ENCODE measurements around the gene PARVB. TPM values are rescaled to one million over a fixed set of nuclear protein-coding genes. Genes with fewer than 3 reads are reported as not detected.

The PARVB gene
- total and polyA plus RNA-seq, 12 donors: 46.7 to 201 (median 91.2) TPM

DNA sequence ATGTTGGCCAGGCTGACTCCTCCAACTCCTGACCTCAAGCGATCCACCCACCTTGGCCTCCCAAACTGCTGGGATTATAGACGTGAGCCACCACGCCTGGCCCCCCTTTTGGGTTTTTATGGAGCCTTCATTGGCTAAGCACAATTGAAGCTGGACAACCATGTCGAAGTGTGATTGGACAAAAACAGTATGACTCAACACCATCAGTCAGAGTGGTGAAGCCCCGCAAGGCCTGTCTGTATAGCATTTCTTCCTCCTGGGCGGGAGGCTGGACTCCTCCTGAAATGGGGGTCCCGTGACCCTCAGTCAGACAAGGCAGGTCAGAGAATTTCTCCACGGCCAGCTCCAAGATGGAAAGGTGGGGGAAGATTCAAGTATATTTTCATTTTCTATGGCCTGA is 3.1 kb upstream of the PARVB start:
- Histone ChIP-seq H3K36me3 (no peaks in the 10 kb centered on the region), H3K27me3 (no peaks in the 10 kb centered on the region), H3K4me3 (no peak overlapping the region), H3K4me1 (peaks cover 8 to 46% (median 36%) of the 10 kb centered on the region in 9 donors), H3K9me3 (no peaks in the 10 kb centered on the region), H3K27ac (peak overlapping the region in 1 of 10 donors; percentile 64)
- TF ChIP-seq CTCF (IDR thresholded peaks at IDR 0.05): no peak
- intact Hi-C loops (cut with DNase I): loop anchor here in 2 of 10 donors (5.0 to 10.0 kb wide), 2 partner anchors 61 to 64 kb away; no protein-coding TSS in a partner anchor
- DNase-seq (no peak), ATAC-seq (no peak)
- WGBS, 2 donors: 96 to 97% methylated on average over 8 of the region's 8 CpGs

- intact Hi-C loops (cut with DNase I): loop anchor here in 2 of 10 donors (5.0 to 10.0 kb wide), 2 partner anchors 59 to 61 kb away; no protein-coding TSS in a partner anchor
- H3K4me3 ChIP-seq: peak overlapping the region; percentile 44 to 89 (median 68)
- H3K4me1 ChIP-seq: peaks cover 13 to 70% (median 62%) of the 10 kb centered on the region in 9 donors
- ATAC-seq: peak; percentile 34 to 65 (median 44)
- no peaks in the 10 kb centered on the region for H3K36me3 ChIP-seq
- WGBS, 2 donors: 10 to 14% methylated on average over 41 to 54 of the region's 54 CpGs
- H3K27ac ChIP-seq: peak overlapping the region; percentile 93 to 98 (median 95)
- peak in 1 of 2 donors; percentile 76 for DNase-seq
- H3K9me3 ChIP-seq: no peaks in the 10 kb centered on the region
- no peaks in the 10 kb centered on the region for H3K27me3 ChIP-seq
- no peak for TF ChIP-seq CTCF (IDR thresholded peaks at IDR 0.05)
Observed at GRCh38 chr22:44023404-44024287, 456 bp upstream of the PARVB start.

DNA sequence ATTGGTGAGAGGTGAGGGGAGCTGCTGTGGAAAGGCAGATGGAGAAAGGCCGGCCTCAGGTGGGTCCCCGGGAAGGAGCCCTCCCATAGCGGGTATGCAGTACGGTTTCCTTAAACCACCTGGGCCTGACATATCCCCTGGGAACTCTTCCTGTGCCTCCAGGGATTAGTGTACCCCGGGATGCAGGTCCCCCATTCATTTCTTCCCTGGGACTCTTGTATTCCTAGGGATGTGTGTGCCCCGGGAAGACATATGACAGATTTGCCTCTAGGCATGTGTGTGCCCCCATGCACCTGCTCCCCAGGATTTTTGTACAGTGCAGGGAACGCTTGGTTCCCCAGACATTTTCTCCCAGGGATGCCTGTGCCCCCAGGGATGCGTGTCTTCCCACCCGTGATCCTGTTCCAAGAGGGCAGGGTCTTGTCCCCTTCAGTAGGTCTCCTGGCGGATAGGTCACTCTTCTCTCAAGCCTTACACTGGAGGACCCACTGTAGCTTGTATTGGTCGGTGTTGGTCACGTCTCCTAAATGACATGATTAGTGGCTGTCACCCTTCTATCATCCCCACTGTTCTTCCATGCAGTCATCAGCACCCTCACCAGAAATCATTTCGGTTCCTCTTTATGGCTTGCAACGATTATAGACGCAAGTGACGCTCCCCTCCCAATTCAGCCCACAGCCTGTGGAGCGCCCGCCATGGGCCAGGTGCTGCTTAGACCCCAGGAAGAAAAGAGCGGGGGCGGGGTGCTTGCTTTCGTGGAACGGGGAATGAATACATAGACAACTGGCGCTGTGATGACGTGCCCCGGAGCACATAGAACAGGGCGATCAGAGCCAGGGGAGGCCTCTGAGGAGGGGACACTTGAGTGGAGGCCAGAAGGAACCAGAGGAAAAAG is 1.3 kb downstream of the PARVB start:
- peak in 6 of 8 donors; percentile 3 to 61 (median 20) for ATAC-seq
- intact Hi-C loops (cut with DNase I): loop anchor here in 3 of 10 donors (2.0 to 10.0 kb wide), 4 partner anchors 42 to 59 kb away; no protein-coding TSS in a partner anchor
- Histone ChIP-seq H3K4me3 (peak overlapping the region; percentile 43 to 89 (median 68)), H3K27me3 (no peaks in the 10 kb centered on the region), H3K27ac (peak overlapping the region; percentile 93 to 98 (median 95)), H3K4me1 (peaks cover 15 to 81% (median 74%) of the 10 kb centered on the region in 9 donors), H3K9me3 (no peaks in the 10 kb centered on the region), H3K36me3 (no peaks in the 10 kb centered on the region)
- peak in 1 of 2 donors; percentile 44 for DNase-seq
- 66 to 82% methylated on average over 26 of the region's 26 CpGs for WGBS, 2 donors
- TF ChIP-seq CTCF (IDR thresholded peaks at IDR 0.05): no peak

All from heart right ventricle (tissue), 16 donors.